Articular chondrocyte of knee joint (primary cell): ENCODE data around the gene IMPG2. TPM values are rescaled to one million over a fixed set of nuclear protein-coding genes. Genes with fewer than 3 reads are reported as not detected.

Experiments
- total RNA-seq: library from RNA; depleted of rRNA; stranded (reverse); fragments of >200 nt; gene quantifications from 2 replicates; pipeline ENCODE4 v1.2.3, GENCODE V29; 2012

The IMPG2 gene
- 0.39 and 0.54 TPM in 2 replicates for total RNA-seq

GRCh38 chr3:101320475-101320874 is at the start of gene IMPG2:
IMPG2 (minus strand) TSS chr3:101320575; CDS start chr3:101320372, 203 bp downstream.

Other genes starting within 250 kb of the IMPG2 start
- gene SENP7, start 192.6 kb upstream of the IMPG2 start, total RNA-seq: 15.4 and 19.7 TPM in 2 replicates
- 29.9 and 32.4 TPM in 2 replicates for gene TRMT10C, start 241.3 kb upstream of the IMPG2 start, total RNA-seq